ENCODE results near the gene SIKE1.
"Not testable (repeated sequence)": the region's sequence is repeated elsewhere in the genome, so short reads cannot be mapped to it uniquely, and the experiment has no call there.

- TF ChIP-seq CTCF (optimal IDR thresholded peaks at IDR 0.05 in 1 of 3, IDR thresholded peaks at IDR 0.05 in 1 of 3, conservative IDR thresholded peaks at IDR 0.05 in 1 of 3; ENCODE audit: extremely low read depth in 1 of 3, insufficient read depth in 2 of 3, low read length in 3 of 3); EZH2 (IDR thresholded peaks at IDR 0.05; ENCODE audit: low read length): not testable (repeated sequence)
These were observed 3.8 kb downstream of the SIKE1 start for GRCh38 chr1:114776726-114777125.

Data from keratinocyte (primary cell).